ENCODE results near the gene CENPM.

DNA sequence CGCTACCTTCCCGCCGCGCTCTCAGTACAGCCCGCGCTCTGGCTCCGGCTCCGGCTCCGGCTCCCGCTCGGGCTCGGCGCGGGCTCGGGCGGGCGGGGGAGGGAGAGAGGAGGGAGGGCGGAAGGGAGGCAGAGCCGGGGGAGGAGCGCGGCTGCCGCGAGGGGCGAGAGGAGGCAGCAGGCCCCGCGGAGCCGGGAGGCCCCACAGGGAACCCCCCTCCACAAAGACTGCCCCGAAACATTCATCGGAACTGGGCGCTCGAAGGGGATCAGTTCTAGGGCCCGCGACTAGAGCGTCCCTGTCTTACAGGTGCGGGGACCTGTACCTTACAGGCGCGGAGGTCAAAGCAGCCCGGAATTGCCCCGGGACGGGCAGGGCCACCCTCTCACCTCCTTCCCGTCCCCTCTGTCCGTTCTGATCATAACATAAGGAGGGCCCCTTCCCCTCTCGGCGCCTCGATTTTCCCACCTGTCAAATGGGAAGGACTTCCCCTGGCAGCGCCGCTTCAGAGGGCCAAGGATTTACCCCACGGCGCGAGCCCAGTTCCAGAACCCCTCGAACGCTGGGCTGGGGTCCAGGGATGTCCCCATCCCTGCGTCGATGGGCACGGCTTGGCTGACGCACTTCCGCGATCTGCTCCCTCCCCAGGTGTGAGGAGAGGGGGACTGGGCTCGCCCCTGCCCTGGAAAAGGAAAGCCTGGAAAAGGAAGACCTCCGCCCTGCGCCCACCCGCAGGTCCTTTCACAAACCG lies 31.7 kb downstream of the CENPM start, which contains the start of gene SHISA8:
- TF ChIP-seq, protein P1, sequence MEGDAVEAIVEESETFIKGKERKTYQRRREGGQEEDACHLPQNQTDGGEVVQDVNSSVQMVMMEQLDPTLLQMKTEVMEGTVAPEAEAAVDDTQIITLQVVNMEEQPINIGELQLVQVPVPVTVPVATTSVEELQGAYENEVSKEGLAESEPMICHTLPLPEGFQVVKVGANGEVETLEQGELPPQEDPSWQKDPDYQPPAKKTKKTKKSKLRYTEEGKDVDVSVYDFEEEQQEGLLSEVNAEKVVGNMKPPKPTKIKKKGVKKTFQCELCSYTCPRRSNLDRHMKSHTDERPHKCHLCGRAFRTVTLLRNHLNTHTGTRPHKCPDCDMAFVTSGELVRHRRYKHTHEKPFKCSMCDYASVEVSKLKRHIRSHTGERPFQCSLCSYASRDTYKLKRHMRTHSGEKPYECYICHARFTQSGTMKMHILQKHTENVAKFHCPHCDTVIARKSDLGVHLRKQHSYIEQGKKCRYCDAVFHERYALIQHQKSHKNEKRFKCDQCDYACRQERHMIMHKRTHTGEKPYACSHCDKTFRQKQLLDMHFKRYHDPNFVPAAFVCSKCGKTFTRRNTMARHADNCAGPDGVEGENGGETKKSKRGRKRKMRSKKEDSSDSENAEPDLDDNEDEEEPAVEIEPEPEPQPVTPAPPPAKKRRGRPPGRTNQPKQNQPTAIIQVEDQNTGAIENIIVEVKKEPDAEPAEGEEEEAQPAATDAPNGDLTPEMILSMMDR (IDR thresholded peaks at IDR 0.05): no peak
- no peak for TF ChIP-seq POLR2A (IDR thresholded peaks at IDR 0.05)

All from uterus (tissue), 2 donors.